ENCODE measurements around the gene UMPS.

DNA sequence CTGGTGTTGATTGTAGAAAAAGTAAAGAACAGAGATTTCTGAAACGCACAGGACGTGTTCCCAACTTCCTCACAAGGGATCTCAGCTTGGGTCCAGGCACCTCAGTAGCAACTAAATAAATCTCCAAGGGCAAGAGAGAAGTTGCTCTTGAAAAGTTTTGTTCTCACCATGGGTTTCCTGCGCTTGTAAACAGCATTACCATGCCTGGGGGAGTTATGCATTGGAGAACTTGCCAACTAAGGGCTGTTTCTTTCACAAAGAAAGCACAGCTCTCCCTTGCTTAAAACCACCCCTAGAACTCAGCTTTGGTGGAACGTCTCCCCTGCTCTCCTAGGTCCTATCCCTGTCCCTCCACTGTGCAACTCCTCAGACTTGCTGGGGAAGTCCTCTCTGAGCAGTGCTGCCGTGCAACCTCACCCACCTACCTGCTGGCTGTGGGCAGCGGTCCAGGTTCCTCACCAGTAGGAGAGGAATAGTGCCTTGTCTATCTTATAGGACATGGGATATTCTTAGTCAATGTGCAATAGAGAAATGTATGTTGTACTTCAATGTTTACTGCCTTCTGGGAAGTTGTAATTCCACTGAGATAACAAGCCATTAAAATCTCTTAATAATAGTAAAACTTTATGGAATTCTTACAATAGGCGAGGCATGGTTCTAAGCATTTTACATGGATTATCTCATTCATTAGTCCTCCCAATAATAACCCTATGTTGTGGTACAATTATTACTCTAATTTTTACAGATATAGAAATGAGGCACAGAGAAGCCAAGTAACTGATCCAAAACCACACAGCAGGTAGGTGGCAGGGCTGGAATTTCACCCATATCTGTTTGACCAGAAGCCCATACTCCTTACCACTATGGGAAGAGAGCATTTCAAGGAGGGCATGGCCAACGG, 51.5 kb downstream of the UMPS start:
- TF ChIP-seq, protein P1, sequence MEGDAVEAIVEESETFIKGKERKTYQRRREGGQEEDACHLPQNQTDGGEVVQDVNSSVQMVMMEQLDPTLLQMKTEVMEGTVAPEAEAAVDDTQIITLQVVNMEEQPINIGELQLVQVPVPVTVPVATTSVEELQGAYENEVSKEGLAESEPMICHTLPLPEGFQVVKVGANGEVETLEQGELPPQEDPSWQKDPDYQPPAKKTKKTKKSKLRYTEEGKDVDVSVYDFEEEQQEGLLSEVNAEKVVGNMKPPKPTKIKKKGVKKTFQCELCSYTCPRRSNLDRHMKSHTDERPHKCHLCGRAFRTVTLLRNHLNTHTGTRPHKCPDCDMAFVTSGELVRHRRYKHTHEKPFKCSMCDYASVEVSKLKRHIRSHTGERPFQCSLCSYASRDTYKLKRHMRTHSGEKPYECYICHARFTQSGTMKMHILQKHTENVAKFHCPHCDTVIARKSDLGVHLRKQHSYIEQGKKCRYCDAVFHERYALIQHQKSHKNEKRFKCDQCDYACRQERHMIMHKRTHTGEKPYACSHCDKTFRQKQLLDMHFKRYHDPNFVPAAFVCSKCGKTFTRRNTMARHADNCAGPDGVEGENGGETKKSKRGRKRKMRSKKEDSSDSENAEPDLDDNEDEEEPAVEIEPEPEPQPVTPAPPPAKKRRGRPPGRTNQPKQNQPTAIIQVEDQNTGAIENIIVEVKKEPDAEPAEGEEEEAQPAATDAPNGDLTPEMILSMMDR (IDR thresholded peaks at IDR 0.05) = no peak
- TF ChIP-seq TCF7L2 (IDR thresholded peaks at IDR 0.05; ENCODE audit: low read depth, low read length) (no peak), POLR2AphosphoS5 (IDR thresholded peaks at IDR 0.05; ENCODE audit: low read depth, low read length) (no peak), SIN3A (IDR thresholded peaks at IDR 0.05; ENCODE audit: borderline replicate concordance, insufficient read depth, low read depth, low read length) (no peak)
